PC-3 (cell line): ENCODE data around the gene SH3PXD2A.

Experiments
- EZH2 ChIP-seq: fragments of 300-600 bp; sonication (generic); IDR thresholded peaks from one replicate; pipeline ENCODE4 v1.6.1; 2017; ENCODE audit warnings: antibody characterized with exemption, mild to moderate bottlenecking, low read length; ENCODE audit not compliant: unreplicated experiment
- EZH2phosphoT487 ChIP-seq: fragments of 300-600 bp; sonication (generic); IDR thresholded peaks from 2 replicates; pipeline ENCODE4 v1.6.1; 2018; ENCODE audit warnings: mild to moderate bottlenecking, antibody characterized with exemption, low read length, borderline replicate concordance
- TF ChIP-seq, protein P1 (sequence below): fragments of 300-600 bp; sonication (generic); conservative IDR thresholded peaks from 2 replicates; pipeline ENCODE4 v1.5.1; 2017; ENCODE audit warnings: antibody characterized with exemption, low read depth, mild to moderate bottlenecking, low read length

- TF ChIP-seq EZH2 (no peak), EZH2phosphoT487 (no peak)
- TF ChIP-seq, protein P1, sequence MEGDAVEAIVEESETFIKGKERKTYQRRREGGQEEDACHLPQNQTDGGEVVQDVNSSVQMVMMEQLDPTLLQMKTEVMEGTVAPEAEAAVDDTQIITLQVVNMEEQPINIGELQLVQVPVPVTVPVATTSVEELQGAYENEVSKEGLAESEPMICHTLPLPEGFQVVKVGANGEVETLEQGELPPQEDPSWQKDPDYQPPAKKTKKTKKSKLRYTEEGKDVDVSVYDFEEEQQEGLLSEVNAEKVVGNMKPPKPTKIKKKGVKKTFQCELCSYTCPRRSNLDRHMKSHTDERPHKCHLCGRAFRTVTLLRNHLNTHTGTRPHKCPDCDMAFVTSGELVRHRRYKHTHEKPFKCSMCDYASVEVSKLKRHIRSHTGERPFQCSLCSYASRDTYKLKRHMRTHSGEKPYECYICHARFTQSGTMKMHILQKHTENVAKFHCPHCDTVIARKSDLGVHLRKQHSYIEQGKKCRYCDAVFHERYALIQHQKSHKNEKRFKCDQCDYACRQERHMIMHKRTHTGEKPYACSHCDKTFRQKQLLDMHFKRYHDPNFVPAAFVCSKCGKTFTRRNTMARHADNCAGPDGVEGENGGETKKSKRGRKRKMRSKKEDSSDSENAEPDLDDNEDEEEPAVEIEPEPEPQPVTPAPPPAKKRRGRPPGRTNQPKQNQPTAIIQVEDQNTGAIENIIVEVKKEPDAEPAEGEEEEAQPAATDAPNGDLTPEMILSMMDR: no peak
These were observed 54.4 kb downstream of the SH3PXD2A start for GRCh38 chr10:103800789-103801540.
